RWPE2 (cell line): Measurements from ENCODE around the gene LRRC71.

Source experiments
- ATAC-seq: fragments of 200-7000 bp; cut with Tn5 transposase; 3 replicates; pipeline ENCODE4 v1.9.1; 2021; ENCODE audit warnings: low read depth
- DNase-seq: peaks from one replicate; pipeline ENCODE4 v3.0.0-alpha.2; 2020; ENCODE audit warnings: low spot score
- H3K27ac ChIP-seq: fragments of 450-650 bp; 2 replicates; pipeline ENCODE4 v1.5.1; 2017; ENCODE audit warnings: mild to moderate bottlenecking; ENCODE audit not compliant: poor library complexity, severe bottlenecking
- H3K27me3 ChIP-seq: fragments of 250-450 bp; sonication (Bioruptor Pico); 2 replicates; pipeline ENCODE4 v1.5.1; 2021; ENCODE audit warnings: mild to moderate bottlenecking, moderate library complexity; ENCODE audit not compliant: insufficient read depth, poor library complexity, severe bottlenecking
- H3K36me3 ChIP-seq: fragments of 250-450 bp; sonication (Bioruptor Pico); 2 replicates; pipeline ENCODE4 v1.5.1; 2020; ENCODE audit warnings: low read depth, mild to moderate bottlenecking, moderate library complexity
- H3K4me1 ChIP-seq: fragments of 250-450 bp; sonication (Bioruptor Pico); 2 replicates; pipeline ENCODE4 v1.5.1; 2021; ENCODE audit warnings: mild to moderate bottlenecking, moderate library complexity; ENCODE audit not compliant: insufficient read depth, poor library complexity, severe bottlenecking
- H3K4me3 ChIP-seq: fragments of 250-450 bp; sonication (Bioruptor Pico); 2 replicates; pipeline ENCODE4 v1.5.1; 2021; ENCODE audit warnings: mild to moderate bottlenecking, moderate library complexity; ENCODE audit not compliant: severe bottlenecking
- H3K9me3 ChIP-seq: fragments of 250-450 bp; sonication (Bioruptor Pico); 2 replicates; pipeline ENCODE4 v1.5.1; 2021; ENCODE audit warnings: mild to moderate bottlenecking, moderate library complexity; ENCODE audit not compliant: severe bottlenecking
- TF ChIP-seq, protein P1 (sequence below): fragments of 450-650 bp; IDR thresholded peaks from one replicate; pipeline ENCODE4 v1.5.1; 2017; ENCODE audit warnings: mild to moderate bottlenecking, moderate library complexity; ENCODE audit not compliant: poor library complexity, severe bottlenecking

Gene LRRC71

DNA sequence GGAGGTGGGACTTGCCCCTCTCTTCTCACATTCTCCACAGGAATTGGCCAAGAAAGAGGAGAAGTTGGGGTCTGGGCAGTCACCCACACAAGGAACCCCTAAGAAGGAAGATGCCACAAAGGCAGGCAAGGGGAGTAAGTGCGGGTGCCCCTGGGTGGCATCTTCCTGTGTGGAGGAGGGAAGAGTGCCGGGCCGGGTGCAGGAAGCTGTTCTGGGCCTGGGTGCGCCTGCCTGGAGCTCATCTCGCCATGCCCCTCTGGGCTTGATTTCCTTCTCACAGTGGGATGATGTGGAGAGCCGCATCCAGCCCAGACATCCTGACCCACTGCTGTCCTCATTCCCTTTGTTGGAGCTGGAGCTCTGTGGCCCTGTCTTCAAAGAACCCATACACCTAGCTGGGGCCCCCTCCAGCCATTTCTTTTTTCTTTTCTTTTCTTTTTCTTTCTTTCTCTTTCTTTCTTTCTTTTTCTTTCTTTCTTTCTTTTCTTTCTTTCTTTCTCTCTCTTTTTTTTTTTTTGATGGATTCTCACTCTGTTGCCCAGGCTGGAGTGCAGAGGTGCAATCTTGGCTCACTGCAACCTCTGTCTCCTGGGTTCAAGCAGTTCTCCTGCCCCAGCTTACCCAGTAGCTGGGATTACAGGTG is 9.3 kb downstream of the LRRC71 start:
- H3K9me3 ChIP-seq, result no peaks in the 10 kb centered on the region
- no peak for DNase-seq
- H3K27ac ChIP-seq, result no peak overlapping the region
- ATAC-seq, result no peak
- no peaks in the 10 kb centered on the region for H3K4me1 ChIP-seq
- TF ChIP-seq, protein P1, sequence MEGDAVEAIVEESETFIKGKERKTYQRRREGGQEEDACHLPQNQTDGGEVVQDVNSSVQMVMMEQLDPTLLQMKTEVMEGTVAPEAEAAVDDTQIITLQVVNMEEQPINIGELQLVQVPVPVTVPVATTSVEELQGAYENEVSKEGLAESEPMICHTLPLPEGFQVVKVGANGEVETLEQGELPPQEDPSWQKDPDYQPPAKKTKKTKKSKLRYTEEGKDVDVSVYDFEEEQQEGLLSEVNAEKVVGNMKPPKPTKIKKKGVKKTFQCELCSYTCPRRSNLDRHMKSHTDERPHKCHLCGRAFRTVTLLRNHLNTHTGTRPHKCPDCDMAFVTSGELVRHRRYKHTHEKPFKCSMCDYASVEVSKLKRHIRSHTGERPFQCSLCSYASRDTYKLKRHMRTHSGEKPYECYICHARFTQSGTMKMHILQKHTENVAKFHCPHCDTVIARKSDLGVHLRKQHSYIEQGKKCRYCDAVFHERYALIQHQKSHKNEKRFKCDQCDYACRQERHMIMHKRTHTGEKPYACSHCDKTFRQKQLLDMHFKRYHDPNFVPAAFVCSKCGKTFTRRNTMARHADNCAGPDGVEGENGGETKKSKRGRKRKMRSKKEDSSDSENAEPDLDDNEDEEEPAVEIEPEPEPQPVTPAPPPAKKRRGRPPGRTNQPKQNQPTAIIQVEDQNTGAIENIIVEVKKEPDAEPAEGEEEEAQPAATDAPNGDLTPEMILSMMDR, result no peak
- H3K27me3 ChIP-seq, result peaks cover 9% of the 10 kb centered on the region
- H3K36me3 ChIP-seq, result no peaks in the 10 kb centered on the region
- H3K4me3 ChIP-seq, result no peak overlapping the region

DNA sequence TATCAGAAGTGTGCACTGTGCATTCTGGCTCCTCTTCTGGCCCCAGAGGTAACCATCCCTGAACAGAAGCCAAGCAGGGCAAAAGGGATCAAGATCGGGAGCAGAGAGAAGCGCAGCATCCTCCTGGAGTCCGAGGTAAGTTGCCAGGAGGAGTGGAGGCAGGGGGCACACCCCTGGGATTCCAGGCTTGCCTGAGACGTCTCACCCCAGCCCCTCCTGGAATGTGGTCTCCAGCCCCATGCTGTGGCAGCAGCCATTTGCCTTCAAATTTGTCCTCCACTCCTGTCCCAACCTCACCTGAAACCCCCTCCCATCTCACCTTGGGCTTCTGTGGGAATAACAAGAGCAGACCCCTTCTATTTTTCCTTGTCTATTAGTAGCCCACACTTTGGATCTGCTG is 10.1 kb downstream of the LRRC71 start:
- Histone ChIP-seq H3K9me3 (no peaks in the 10 kb centered on the region), H3K27me3 (peaks cover 9% of the 10 kb centered on the region), H3K4me3 (no peak overlapping the region), H3K36me3 (no peaks in the 10 kb centered on the region), H3K27ac (no peak overlapping the region), H3K4me1 (no peaks in the 10 kb centered on the region)
- ATAC-seq (no peak), DNase-seq (no peak)
- TF ChIP-seq, protein P1, result no peak

DNA sequence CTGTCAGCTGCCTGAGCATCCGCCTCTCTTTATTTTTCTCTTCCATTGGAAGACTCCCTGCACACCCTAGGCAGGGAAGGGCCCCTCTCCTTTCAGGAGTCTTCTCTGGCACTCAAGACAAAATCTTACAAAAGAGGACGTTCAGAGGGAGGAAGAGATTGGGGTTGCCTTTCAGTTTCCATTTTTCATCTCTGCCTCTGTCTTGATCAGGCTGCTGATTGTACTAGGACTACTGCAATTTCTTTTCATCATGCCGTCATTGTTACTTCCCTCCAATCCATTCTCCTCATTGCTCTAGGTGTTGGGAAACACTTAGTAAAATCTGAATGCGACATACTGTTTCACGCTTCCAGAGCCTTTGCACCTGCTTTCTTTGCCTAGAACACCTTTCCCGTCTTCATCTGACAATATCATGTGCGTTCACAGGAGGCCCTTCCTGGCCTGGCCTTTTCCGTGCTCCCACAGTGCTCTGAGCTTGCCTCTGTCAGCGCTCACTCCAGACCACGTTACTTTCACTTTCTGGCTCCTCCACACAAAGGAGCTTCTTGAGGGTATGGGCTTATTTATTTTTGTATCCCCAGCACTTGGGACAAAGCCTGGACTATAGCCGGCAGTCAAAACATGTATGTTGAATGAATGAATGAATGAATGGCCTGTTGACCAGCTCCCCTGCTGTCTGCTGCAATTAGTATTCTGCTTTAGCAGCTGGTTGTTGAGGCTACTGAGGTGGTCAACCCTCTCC is 10.9 kb downstream of the LRRC71 start:
- no peak overlapping the region for H3K4me3 ChIP-seq

DNA sequence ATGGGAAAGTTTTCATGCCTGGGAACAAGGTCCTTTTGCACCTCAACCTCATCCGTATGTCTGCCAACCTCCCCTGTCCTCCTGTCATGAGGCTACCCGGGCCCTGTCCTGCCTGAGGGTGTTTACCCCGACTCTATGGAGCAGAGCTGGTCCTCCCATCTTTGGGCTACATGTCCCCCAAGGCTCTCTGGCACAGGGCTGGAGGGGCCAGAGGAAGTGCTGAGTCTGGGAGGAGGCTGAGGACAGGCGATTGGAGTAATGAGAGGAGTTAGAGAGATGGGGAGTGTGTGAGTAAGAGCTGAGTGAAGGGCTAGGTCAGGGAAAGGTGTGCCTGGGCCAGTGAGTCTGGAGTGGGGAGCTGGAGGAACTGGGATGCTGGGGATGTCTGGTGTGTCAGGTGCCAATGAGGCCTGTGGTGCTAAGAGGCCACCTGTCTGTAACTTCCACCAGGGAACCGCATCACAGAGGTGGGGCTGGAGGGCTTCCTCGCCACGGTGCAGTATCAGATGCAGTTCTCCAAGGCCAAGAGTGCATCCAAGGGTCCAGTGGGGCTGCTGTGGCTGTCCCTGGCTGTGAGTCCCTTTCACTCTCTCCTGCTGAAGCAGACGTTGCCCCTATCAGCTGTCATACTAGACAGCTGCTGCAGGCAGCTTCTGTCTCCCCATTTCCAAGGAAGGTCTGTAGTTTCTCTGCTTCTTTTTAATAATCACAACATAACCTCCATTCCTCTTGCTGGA is 11.7 kb downstream of the LRRC71 start:
- H3K27ac ChIP-seq, result no peak overlapping the region
- H3K4me3 ChIP-seq, result no peak overlapping the region
- ATAC-seq, result no peak
- no peak for DNase-seq
- TF ChIP-seq, protein P1, result no peak
- peaks cover 9% of the 10 kb centered on the region for H3K27me3 ChIP-seq
- H3K4me1 ChIP-seq, result no peaks in the 10 kb centered on the region
- H3K9me3 ChIP-seq, result no peaks in the 10 kb centered on the region
- no peaks in the 10 kb centered on the region for H3K36me3 ChIP-seq

More for the DNA sequence above, 10.9 kb downstream of the LRRC71 start:
- Histone ChIP-seq H3K36me3 (no peaks in the 10 kb centered on the region), H3K9me3 (no peaks in the 10 kb centered on the region), H3K27ac (no peak overlapping the region), H3K27me3 (peaks cover 9% of the 10 kb centered on the region), H3K4me1 (no peaks in the 10 kb centered on the region)
- no peak for DNase-seq
- no peak for ATAC-seq
- TF ChIP-seq, protein P1, result no peak
